HG03354 (cell line): ENCODE data around the gene DPYD.

ENCODE experiments used
- ATAC-seq: cut with Tn5 transposase; IDR thresholded peaks from one replicate; pipeline ENCODE4 v1.9.1; 2021; ENCODE audit warnings: mild to moderate bottlenecking; ENCODE audit not compliant: unreplicated experiment, poor library complexity, severe bottlenecking

The DPYD gene

GRCh38 chr1:97145321-97145956, 775.4 kb downstream of the DPYD start:
- no peak for ATAC-seq

- ATAC-seq: no peak
Observed at GRCh38 chr1:97144527-97144926, 776.3 kb downstream of the DPYD start.

GRCh38 chr1:97143236-97143882, 777.5 kb downstream of the DPYD start:
- ATAC-seq: no peak

- no peak for ATAC-seq
Observed at GRCh38 chr1:97140611-97141010, 780.2 kb downstream of the DPYD start.

- ATAC-seq: no peak
Observed at GRCh38 chr1:97139512-97139911, 781.3 kb downstream of the DPYD start.

- peak; percentile 42 for ATAC-seq
Observed at GRCh38 chr1:97138515-97139032, 782.3 kb downstream of the DPYD start.

- peak; percentile 99 for ATAC-seq
Observed at GRCh38 chr1:97137862-97138514, 782.8 kb downstream of the DPYD start.

GRCh38 chr1:97136996-97137395, 783.8 kb downstream of the DPYD start:
- ATAC-seq: no peak

GRCh38 chr1:97135972-97136371, 784.9 kb downstream of the DPYD start:
- ATAC-seq: no peak

GRCh38 chr1:97128426-97128825, 792.4 kb downstream of the DPYD start:
- ATAC-seq: no peak

- ATAC-seq: no peak
Observed at GRCh38 chr1:97123717-97124431, 797.0 kb downstream of the DPYD start.

GRCh38 chr1:97120806-97121205, 800.0 kb downstream of the DPYD start:
- ATAC-seq: no peak

GRCh38 chr1:97119260-97120158, 801.3 kb downstream of the DPYD start:
- no peak for ATAC-seq

GRCh38 chr1:97114842-97115241, 806.0 kb downstream of the DPYD start:
- no peak for ATAC-seq

GRCh38 chr1:97112442-97112841, 808.4 kb downstream of the DPYD start:
- no peak for ATAC-seq

GRCh38 chr1:97108179-97108578, 812.7 kb downstream of the DPYD start:
- no peak for ATAC-seq

- no peak for ATAC-seq
Observed at GRCh38 chr1:97105531-97105930, 815.3 kb downstream of the DPYD start.

- ATAC-seq: no peak
Observed at GRCh38 chr1:97101509-97101908, 819.3 kb downstream of the DPYD start.

GRCh38 chr1:97097404-97097925, 823.4 kb downstream of the DPYD start:
- no peak for ATAC-seq
